Stimulated activated CD8-positive, alpha-beta memory T cell treated with anti-CD3 and anti-CD28 coated beads, Interleukin-15, amount 100 ng/mL, for 1 hour (primary cell): ENCODE measurements around the gene TNS2.

Source experiments
- DNase-seq: peaks from one replicate; pipeline ENCODE4 v3.0.0-alpha.2; 2020; ENCODE audit warnings: low read depth

Gene TNS2

DNA sequence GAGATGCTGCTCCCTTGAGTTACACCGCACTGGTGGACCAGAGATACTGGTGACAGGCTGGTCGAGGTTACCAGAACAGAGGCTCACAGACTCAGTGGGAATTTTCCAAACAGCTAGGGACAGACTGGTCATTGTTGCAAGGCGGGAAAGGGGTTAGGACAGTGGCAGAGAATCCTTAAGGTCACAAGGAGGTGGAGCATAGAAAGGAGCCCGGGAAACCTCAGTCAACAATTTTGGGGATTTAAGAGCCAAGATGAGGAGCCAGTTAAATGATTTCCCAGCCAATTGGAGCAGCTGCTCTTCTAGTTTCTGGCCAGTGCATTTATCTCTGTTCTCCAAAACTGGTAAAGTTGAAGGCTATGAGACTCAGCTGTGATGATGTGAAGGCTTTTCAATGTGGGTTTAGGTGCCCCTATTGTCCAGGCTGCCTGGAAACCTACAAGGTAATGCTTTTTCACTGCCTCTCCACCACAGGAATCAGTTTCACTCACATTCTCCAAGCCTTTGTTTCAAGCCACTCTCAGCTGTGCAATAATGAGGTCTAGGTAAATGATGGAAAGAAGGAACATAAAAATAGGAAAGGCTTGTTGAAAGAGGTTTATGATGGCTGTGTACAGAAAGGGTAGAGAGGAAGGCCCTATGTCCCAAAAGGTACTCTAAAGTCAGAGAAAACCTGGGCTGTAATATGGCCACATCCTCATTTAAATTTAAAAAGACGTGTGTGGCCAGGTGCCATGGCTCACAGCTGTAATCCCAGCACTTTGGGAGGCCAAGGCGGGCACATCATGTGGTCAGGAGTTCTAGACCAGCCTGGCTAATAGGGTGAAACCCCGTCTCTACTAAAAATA is 7.0 kb upstream of the TNS2 start:
- DNase-seq = no peak

DNA sequence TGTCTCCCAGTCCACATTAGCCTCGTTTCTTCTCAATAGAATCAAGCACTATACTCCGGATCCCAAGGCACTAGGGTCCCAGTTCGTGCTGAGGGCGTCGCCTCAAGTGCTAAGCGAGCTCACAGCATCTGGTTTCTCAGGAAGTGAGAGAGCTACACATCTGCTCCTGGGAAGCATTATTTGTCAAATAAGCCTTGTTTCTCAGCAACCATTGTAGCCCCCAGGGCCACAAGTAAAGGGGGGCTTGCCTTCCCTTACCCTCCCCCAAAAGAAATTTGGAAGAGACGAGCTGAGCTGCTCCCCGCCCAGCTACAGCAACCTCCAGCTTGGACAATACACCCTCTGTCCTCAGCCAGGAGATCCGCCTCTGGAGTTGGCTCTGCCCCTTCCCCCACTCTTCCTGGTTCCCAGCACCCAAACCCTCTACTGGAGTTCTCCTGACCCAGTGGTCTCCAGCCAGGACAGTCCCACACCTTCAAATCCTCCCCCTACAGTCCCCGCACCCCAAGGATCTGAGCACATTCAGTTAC is 5.7 kb upstream of the TNS2 start:
- no peak for DNase-seq

DNA sequence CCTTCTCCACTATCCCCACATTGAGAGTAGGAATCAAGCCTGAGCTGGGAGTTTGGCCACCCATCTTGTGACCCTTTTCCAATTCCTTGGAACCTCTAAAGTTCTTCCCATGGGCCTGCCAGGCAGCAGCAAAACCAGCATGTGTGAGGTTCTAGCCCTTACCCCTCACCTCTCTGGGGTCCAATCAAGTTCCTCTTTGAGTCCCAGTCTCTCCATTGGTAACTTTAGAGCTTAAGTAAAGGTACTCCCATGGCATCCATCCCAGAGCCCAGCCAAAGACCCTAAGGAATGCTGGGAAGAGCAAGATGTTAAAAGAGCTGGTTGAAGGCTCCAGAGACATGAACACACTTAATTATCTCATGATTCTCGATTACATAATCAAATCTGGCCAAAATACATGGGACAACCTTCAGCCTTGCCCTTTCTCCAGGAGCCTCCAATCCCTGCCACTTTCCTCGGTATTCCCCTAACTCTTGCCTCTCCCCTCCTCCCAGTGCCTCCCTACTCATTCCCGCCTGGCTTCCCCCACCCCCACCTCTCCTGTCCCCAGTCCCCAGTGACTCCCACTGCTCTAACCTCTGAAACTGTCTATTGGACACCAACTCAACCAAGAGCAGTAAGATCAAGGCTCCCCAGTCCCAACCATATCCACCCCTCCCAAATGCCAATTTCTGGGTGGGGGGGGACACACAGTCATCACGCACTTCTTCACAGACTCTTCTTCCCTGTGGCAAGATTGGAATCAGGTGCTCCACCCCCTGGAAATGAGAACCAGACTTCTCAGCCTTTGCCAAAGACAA is 4.8 kb upstream of the TNS2 start:
- DNase-seq = no peak

DNA sequence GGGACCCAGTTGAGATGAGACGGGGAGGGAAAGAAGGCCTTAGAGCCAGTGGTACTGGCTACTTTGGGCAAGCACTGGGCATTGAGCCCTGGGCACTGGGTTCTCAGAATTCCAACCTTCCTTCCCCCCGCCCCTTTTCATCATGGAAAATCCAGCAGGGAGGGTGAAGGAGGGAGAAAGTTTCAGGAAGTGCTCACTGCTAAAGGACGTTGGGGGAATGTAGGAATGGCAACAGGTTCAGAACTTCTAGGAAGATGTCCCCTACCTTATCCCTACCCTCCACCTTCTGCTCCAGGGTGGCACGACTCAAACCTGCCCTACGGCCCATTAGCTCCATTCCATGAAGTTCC is 4.2 kb upstream of the TNS2 start:
- no peak for DNase-seq

DNA sequence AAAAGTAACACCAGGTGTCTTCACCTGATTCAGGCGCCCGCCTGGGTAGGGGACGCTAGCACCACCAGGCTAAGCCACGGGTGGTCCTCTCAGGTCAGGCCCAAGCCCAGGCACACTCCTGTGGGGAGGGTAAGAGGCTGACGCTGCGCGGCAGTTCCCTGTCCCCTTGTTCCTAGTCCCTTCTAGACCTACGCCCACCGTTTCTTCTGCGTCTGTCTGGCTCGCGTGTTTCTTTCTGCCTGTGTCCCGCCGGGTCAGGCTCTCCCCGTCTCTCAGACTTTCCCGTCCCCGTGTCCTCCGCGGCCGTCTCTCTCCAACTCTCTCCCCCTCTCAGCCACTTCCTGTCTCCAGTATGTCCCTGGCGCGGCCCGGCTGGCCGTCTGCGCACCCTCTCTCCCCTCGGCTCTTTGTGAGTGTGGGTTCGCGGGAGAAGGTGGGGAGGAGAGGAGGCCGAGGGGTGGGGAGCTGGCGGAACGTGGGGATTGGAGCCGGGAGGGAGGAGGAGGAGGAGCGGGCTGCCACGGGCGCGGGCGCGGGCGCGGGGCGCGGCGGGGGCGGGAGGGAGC is 3.1 kb upstream of the TNS2 start:
- DNase-seq = peak; percentile 8

DNA sequence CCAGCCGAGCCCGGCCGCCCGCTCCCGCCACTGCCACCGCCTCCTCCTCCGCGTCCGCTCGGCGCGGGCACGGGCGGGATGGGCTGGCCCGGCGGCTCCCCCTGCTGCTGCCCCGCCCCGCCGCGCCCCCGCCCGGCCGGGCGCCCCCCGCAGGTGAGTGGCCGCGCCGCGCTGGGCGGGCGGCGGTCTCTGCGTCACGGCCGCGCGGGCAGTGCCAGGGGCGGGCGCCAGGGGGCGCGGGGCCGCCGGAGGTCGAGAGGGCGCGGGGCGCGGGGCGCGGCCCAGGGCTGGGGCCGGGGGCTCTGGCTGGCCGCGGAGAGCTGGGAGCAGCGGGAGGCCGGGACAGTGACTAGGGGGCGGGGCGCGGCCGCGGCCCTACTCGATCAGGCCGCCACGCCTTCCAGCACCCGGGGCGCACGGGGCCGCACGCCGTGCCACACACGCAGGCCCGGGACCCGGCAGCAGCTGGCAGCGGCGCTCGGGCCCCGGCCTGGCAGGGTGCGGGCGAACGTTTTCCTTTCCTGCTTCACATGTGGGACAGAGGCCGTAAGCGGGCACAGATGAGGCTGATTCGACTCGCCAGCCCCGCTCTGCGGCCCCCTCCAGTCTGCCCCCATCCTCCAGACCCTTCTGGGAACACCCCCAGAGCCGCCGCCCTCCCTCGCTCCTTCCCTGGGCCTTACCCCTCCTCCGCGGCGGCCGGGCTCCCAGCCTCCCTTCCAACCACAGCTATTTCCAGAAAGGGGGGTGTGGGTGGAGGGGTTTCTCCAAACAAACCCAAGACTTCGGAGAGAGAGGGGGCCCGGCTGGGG is 2.4 kb upstream of the TNS2 start:
- peak; percentile 31 for DNase-seq

DNA sequence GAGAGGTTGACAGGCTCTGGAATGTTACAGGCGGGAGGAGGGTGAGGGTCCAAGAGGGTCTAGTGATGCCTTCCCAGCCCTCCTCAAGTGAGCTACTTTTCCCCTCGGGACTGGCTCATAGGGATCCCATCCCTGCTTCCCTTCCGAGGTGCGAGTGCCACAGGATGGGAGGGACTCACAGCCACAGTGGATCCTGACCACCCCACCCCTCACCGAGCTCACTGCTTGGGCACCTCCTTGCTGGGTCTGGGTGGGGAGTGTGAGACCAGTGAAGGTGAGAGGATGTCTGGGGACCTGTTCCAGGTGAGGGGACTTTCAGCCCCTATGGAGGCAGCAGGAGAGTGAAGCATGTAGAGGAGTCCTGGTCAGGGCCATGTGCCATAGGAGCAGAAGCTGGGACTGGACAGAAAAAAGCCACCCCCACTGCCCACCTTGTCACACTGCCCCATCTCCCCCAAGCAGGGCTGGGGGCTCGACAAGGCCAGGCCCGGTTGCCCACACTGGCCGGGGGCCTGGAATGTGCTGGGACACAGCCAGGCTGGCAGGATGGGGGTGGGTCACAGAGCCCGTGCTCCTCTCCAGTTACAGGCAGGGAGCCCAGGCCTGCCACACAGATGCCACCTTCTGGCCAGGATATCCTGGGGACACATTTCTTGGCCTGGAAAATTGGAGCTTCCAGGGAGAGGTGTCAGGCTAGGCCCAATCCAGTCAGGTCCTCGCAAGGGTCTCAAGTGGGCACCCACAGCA is 1.7 kb upstream of the TNS2 start:
- no peak for DNase-seq

DNA sequence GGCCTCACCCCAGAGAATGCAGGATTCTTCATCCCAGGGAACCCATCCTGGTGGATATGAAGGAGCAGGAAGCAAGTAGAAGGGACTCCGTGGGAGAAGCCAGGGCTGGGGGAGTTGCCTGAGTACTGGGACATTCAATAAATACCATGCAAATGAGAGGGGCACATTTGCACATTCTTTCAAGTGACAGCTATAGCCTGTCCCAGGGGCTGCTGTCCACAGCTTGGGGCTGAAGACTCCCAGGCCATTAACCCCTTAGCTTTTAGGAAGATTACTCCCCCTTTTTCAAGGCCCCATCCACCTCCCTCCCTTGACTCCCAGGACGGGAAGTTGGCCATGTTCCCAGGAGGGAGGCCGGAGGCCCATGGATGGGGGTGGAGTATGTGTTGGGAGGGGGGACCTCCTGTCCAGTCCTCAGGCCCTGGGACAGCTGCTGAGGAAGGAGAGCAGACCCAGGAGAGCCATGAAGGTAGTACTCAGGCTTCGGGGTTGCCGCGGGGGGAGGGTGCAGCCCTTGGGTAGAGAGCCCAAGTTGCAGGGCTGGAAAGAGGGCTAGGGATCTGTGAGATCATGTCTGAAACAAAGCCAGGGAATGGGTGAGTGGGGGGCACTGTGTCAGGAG is 974 bp upstream of the TNS2 start:
- DNase-seq = no peak

DNA sequence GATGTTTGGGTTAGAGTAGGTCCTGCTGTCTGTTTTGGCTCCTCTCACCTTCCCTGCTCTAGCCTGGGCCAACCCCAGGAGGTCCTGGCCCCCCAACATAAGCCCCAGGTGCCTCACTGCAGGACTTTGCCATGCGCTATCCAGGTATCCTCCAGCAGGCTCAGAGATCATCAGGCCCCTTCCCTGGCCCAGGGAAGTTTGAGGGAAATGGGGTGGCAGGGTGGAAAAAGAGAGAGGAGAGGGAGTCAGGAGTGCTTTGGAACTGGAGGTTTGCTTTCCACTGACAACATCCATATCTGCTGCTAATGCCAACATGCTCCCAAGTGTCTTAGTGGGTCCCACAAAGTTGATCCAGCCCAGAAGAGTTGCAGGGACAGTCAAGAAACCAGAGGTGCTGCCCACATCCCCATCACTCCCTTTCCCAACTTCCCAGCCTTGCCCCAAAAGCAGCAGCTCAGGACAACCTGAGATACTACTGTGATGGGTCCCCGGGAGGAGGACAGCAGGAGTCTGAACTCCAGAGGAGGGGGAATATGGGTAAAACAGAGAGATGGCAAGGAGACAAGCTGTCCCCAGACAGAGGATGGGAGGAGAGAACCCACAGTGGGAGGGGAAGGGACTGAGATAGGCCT is 677 bp downstream of the TNS2 start:
- DNase-seq = no peak

DNA sequence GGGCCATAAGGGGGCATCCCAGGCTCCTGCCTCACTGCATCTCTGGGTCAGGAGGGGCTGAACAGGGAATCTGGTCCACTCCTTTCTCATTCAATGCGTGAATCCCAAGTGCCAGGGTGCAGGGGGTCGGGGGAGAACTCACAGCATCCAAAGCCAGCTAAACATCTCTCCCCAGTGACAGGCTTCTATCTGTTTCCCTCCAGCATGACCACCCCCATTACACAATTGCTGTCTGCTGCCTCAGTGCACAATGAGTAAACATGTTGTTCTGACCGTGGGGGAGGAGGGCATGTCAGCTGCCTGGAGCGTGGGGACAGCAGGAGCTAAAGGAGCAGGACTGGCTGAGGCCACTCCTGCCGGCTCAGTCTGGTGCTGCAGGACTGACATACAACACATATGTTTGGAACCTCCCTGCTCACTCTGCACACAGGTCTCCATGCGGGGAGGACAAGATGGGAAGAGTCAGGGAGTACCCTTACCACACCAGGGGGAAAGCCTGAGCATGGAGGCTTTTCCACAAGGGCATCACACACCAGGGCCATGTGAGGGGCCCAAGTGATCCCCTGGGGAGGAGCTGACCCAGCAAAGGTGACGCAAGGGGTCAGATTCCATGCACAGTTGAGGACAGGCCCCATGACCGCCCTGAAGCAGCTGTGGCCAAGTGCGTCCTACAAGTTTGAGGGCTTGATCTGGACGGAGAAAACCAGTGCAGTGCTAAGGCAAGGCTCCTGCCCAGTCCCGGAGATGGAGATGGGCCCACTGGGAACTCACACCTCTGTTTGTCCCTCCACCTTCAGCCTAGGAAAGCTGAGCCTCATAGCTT is 1.4 kb downstream of the TNS2 start:
- DNase-seq = no peak

DNA sequence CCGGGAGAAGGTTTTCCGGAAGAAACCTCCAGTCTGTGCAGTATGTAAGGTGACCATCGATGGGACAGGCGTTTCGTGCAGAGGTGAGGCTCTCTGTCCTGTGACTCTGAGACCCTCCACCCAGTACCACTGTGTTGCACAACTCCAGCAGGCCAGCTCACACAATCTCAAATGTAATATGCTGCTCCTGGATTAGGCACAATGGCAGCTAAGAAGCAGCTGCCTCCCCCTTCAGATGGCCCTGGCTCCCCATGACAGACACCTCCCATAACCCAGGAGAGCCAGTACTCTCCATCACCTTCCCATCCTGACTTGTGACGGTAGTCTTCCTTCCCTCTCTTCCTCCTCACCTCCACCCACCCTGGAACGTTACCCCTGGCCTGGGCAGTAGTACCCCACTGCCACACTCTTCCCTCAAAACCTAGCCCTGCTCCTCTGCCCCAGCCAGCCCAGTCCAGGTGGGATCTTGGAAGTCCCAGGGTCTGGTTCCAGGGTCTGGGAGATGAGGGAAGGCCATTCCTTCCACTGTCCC is 2.1 kb downstream of the TNS2 start:
- no peak for DNase-seq

DNA sequence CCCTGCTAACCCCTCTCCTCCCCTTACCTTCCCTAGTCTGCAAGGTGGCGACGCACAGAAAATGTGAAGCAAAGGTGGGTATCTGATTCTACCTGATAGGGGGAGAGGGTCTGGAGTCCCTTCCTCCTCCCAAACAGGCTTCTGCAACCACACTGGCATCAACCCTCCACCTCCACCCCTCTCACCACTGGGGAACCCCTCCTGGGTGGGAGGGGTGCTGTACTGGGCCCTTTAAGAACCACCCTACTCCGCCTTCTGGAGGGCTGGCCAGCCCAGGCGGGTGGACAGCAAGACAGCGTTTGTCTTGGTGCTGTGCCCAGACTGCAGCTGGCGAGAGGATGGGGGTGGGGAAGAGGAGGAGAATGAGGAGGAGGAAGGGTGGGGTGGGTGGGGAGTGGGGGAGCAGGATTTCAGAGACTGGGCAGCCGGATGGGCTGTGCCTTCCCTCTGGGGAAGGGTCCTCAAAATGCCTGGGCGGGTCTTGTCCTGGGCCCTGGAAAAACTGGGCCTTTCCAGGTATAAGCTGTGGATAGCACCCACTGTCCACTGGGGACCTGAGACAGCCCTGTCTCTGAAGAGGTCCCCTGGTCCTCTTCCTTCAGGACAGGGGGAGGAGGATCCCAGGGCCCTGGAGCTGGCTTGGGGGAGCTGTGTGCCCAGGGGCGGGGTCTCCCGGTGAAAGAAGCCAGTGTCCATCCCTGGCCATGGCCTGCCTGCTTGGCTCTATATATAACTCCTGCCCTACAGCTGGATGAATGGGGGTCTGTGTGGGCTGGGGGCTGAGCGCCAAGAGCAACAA is 2.8 kb downstream of the TNS2 start:
- DNase-seq = no peak

DNA sequence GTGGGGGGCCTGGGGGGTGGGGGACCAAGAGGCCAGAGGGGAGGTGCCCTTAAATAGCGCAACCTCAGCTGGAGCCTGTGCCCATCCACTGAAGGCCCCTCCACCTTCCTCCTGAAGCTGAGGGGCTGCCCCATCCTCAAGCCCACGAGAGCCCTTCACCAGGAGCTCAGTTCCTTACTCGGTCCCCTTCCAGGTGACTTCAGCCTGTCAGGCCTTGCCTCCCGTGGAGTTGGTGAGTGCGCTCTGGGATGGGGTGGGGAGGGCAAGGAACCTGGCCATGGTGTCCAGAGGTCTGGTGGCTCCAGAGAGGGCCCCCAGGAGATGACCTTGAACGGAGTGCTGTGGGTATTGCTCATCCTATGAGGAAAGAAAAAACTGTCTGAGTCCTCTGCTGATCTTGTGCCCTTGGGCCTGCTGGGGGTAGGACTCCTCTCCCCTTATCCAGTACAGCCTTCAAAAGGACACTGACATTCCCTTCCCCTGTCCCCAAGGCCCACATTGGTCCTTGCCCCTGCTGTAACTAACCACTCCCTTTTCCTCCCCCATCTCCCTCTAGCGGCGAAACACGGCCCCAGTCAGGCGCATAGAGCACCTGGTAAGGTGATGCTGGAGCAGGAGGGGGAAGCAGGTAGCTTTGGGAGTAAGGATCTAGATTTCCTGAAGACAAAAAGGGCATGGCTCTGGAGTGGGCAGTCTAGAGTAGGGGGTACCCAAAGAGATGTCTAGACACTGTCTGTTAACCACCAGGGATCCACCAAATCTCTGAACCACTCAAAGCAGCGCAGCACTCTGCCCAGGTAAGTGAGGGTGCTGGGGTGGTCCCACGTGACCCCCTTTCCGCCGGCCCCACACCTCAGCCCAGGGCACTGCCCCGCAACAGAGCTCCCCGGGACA is 3.6 kb downstream of the TNS2 start:
- peak; percentile 39 for DNase-seq

DNA sequence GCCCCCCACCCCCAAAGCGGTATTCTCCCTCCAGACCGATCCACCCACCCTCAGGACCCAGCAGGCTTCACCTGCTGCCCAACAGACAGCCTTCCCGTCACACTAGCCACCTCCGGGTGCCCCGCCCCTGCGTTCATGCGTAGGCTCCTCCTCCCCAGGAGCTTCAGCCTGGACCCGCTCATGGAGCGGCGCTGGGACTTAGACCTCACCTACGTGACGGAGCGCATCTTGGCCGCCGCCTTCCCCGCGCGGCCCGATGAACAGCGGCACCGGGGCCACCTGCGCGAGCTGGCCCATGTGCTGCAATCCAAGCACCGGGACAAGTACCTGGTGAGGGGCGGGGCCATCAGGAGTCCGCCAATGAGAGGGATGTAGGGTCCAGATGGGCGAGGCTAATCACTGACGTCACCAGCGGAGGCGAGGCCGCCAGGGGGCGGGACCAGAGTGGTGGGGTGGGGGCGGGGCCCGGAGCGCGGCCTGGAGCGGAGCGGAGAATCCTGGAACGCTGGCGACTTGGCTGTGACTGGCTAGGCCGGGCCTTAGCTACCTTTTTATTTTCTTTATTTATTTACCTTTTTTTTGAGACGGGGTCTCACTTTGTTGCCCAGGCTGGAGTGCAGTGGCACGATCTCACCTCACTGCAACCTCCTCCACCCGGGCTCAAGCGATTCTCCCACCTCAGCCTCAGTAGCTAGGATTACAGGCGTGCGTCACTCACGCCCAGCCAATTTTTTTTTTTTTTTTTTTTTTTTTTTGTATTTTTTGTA is 4.4 kb downstream of the TNS2 start:
- peak; percentile 91 for DNase-seq

DNA sequence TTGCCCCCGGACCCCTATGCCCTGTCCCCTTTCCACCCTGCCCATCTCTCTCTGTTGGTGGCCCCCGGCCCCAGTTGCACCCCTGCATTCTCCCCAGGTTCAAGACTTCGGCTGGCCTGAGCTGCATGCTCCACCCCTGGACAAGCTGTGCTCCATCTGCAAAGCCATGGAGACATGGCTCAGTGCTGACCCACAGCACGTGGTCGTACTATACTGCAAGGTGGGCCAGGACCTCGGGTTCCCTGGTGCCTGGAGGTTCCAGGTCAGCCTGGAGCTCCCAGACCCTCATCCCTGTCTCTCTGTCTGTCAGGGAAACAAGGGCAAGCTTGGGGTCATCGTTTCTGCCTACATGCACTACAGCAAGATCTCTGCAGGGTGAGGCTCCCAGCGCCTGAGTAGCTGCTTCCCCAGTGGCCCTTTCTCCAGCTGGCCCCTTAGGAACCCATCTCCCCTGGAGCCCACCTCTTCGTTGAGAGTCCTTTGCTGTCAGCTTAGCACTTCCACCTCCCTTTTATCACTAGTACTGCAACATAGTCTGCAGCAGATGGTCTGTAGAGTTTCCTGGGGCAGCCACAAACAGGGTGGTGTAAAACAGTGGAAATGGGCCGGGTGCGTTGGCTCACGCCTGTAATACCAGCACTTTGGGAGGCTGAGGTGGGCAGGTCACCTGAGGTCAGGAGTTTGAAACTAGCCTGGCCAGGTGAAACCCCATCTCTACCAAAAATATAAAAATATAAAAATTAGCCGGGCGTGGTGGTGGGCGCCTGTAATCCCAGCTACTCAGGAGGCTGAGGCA is 5.8 kb downstream of the TNS2 start:
- DNase-seq = no peak

DNA sequence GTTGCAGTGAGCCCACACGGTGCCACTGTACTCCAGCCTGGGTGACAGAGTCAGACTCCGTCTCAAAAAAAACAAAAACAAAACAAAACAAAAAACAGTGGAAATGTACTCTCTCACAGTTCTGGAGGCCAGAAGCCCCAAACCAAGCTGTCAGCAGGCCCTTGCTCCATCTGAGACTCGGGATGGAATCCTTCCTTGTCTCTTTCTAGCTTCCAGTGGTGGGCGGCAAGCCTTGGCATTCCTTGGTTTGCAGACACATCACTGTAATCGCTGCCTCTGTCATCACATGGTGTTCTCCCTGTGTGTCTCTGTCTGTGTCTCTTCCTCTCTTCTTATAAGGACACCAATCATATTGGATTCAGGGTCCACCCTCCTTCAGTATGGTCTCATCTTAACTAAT is 6.4 kb downstream of the TNS2 start:
- DNase-seq = no peak
